ENCODE data around the gene RALGPS2. TPM values are rescaled to one million over a fixed set of nuclear protein-coding genes. Genes with fewer than 3 reads are reported as not detected.
A peak's percentile ranks its signal among the peaks of the same experiment; 100 is the strongest.

The RALGPS2 gene
- total and polyA plus RNA-seq, 9 donors = 23.1 to 40.1 (median 35.2) TPM

GRCh38 chr1:178870221-178870620 lies 145.2 kb downstream of the RALGPS2 start:
- H3K27ac ChIP-seq (ENCODE audit: low read length) = peak overlapping the region; percentile 86
- H3K9me3 ChIP-seq (replicated peaks; ENCODE audit: control insufficient read depth, low read depth, low read length) = no peaks in the 10 kb centered on the region
- DNase-seq = no peak
- H3K4me1 ChIP-seq (ENCODE audit: control insufficient read depth, insufficient read depth, low read length) = no peaks in the 10 kb centered on the region
- no peaks in the 10 kb centered on the region for H3K27me3 ChIP-seq (ENCODE audit: control insufficient read depth, insufficient read depth, low read length)
- peak overlapping the region; percentile 40 for H3K4me3 ChIP-seq (ENCODE audit: low read length)
- peaks cover 2% of the 10 kb centered on the region for H3K36me3 ChIP-seq (ENCODE audit: control insufficient read depth, insufficient read depth, low read length)
- WGBS (ENCODE audit: insufficient coverage) = no CpG with 5 or more reads among the region's 1 CpG

DNA sequence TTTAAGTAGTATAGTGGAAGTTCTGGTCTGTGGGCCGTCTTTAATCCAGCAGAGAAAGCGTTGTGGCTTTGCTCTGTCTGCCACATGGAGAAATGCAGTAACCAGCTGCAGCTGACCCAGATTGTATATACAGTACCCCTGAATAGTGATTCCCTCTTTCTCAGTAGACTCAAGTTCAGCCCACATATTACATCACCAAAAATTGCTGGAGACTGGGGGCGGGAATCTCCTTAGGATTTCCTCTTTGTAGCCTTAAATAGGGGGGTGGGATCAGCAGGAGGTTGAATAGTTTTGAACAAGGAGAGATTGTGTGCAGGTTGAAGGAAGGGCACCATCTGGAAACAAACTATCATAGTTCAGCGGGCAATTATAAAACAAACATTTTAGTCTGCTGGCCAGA lies 145.9 kb downstream of the RALGPS2 start, which contains the start of gene ANGPTL1:
Gene ANGPTL1 (minus strand): TSS at position 134 of the 400 bp plus-strand sequence. CDS start 5,301 bp downstream, outside the sequence.
- no CpG with 5 or more reads among the region's 4 CpGs for WGBS (ENCODE audit: insufficient coverage)
- no peaks in the 10 kb centered on the region for H3K9me3 ChIP-seq (replicated peaks; ENCODE audit: control insufficient read depth, low read depth, low read length)

GRCh38 chr1:178871551-178872320 lies 146.7 kb downstream of the RALGPS2 start:
- no peak for DNase-seq
- Histone ChIP-seq H3K9me3 (replicated peaks; ENCODE audit: control insufficient read depth, low read depth, low read length) (no peaks in the 10 kb centered on the region), H3K27me3 (ENCODE audit: control insufficient read depth, insufficient read depth, low read length) (no peaks in the 10 kb centered on the region), H3K4me3 (ENCODE audit: low read length) (no peak overlapping the region), H3K36me3 (ENCODE audit: control insufficient read depth, insufficient read depth, low read length) (no peaks in the 10 kb centered on the region), H3K27ac (ENCODE audit: low read length) (peak overlapping the region; percentile 86), H3K4me1 (ENCODE audit: control insufficient read depth, insufficient read depth, low read length) (no peaks in the 10 kb centered on the region)

More for the DNA sequence above, 145.9 kb downstream of the RALGPS2 start, which contains the start of gene ANGPTL1:
- peak within 1 kb of the TSS; percentile 86 for H3K27ac ChIP-seq (ENCODE audit: low read length)
- no peaks in the 10 kb centered on the region for H3K4me1 ChIP-seq (ENCODE audit: control insufficient read depth, insufficient read depth, low read length)
- DNase-seq = peak; percentile 96
- H3K4me3 ChIP-seq (ENCODE audit: low read length) = peak within 1 kb of the TSS; percentile 40
- no peaks in the 10 kb centered on the region for H3K36me3 ChIP-seq (ENCODE audit: control insufficient read depth, insufficient read depth, low read length)
- no peaks in the 10 kb centered on the region for H3K27me3 ChIP-seq (ENCODE audit: control insufficient read depth, insufficient read depth, low read length)

DNA sequence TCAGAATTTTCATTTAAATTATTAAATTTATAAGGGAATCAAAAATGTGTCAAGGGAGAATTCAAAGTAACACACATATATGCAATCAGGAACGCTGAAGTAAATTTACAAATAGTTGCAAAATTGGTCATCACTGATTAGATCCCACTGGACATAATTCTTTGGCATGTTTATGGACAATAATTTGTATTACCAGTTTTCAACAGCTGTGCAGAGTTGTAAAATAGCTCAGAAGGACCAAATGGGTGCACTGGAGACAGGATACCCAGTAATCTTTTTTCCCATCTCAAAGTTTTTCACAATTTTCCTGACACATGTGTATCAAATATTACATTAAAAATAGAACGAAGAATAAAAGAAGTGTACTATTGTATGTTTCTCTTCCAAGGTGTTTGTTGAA lies 149.9 kb downstream of the RALGPS2 start:
- no peaks in the 10 kb centered on the region for H3K4me1 ChIP-seq (ENCODE audit: control insufficient read depth, insufficient read depth, low read length)
- H3K27me3 ChIP-seq (ENCODE audit: control insufficient read depth, insufficient read depth, low read length) = no peaks in the 10 kb centered on the region
- no peak for DNase-seq
- no CpG with 5 or more reads among the region's 2 CpGs for WGBS (ENCODE audit: insufficient coverage)
- H3K27ac ChIP-seq (ENCODE audit: low read length) = no peak overlapping the region
- no peak overlapping the region for H3K4me3 ChIP-seq (ENCODE audit: low read length)
- no peaks in the 10 kb centered on the region for H3K9me3 ChIP-seq (replicated peaks; ENCODE audit: control insufficient read depth, low read depth, low read length)
- H3K36me3 ChIP-seq (ENCODE audit: control insufficient read depth, insufficient read depth, low read length) = no peaks in the 10 kb centered on the region

DNA sequence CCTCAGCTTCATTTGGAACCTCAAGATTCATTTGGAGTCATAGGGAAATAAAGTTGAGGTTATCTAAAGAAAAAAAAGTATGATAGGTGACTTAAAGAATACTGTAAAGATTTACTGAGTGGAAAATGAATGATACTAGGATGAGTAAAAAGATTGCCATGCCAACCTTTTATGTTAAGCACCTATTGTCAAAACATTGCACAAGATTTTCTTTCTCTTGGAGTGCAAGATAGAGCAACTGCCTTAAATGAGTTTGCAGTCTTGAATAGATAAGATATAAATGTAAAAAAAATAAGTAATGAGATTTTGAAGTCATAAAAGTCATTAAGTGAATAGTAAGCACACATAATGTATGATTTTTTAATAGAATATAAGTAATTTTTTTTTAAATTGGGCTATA lies 150.9 kb downstream of the RALGPS2 start:
- DNase-seq = no peak
- H3K27ac ChIP-seq (ENCODE audit: low read length) = no peak overlapping the region
- H3K27me3 ChIP-seq (ENCODE audit: control insufficient read depth, insufficient read depth, low read length) = no peaks in the 10 kb centered on the region
- no peaks in the 10 kb centered on the region for H3K9me3 ChIP-seq (replicated peaks; ENCODE audit: control insufficient read depth, low read depth, low read length)
- no peak overlapping the region for H3K4me3 ChIP-seq (ENCODE audit: low read length)
- H3K36me3 ChIP-seq (ENCODE audit: control insufficient read depth, insufficient read depth, low read length) = no peaks in the 10 kb centered on the region
- H3K4me1 ChIP-seq (ENCODE audit: control insufficient read depth, insufficient read depth, low read length) = no peaks in the 10 kb centered on the region

DNA sequence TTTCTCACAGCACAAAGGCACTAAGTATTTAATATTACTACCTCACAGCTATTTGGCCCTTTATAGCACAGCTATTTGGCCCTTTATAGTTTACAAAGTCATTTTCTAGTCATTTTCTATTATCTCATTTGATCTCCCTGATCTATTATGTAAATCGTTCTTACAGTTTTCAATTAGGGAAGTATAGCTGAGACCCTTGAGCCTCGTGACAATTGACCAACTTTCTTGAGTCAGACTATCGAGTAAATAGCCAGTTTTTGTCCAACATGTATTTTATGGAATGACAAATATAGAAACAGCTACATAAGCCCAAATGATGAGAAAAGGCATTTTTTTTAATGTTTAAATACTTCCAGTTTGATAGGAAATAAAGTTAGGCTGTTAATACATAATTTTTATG lies 152.9 kb downstream of the RALGPS2 start:
- no peak overlapping the region for H3K4me3 ChIP-seq (ENCODE audit: low read length)
- H3K27me3 ChIP-seq (ENCODE audit: control insufficient read depth, insufficient read depth, low read length) = no peaks in the 10 kb centered on the region
- no CpG with 5 or more reads among the region's 3 CpGs for WGBS (ENCODE audit: insufficient coverage)
- no peaks in the 10 kb centered on the region for H3K9me3 ChIP-seq (replicated peaks; ENCODE audit: control insufficient read depth, low read depth, low read length)
- no peak overlapping the region for H3K27ac ChIP-seq (ENCODE audit: low read length)
- H3K4me1 ChIP-seq (ENCODE audit: control insufficient read depth, insufficient read depth, low read length) = no peaks in the 10 kb centered on the region
- no peak for DNase-seq
- H3K36me3 ChIP-seq (ENCODE audit: control insufficient read depth, insufficient read depth, low read length) = no peaks in the 10 kb centered on the region

DNA sequence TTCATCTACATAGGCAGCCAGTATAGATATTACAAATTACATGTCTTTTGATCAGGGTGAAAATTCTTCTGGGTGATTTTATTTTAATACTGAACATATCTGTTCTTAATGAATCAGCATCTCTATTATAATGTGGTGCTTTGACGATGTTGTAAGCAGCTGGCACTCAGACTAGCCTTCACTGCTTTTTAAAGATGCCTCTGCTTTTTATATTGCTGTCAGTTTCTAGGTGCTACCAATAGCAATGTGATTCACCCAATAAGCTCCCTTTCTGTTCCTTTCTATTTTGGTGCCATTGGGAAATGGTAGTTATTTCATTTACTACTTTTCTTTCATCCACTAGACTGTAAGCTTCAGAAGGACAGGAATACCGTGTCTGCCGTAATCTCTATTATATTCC lies 156.9 kb downstream of the RALGPS2 start:
- Histone ChIP-seq H3K27me3 (ENCODE audit: control insufficient read depth, insufficient read depth, low read length) (no peaks in the 10 kb centered on the region), H3K4me1 (ENCODE audit: control insufficient read depth, insufficient read depth, low read length) (no peaks in the 10 kb centered on the region), H3K36me3 (ENCODE audit: control insufficient read depth, insufficient read depth, low read length) (peaks cover 7% of the 10 kb centered on the region), H3K4me3 (ENCODE audit: low read length) (no peak overlapping the region), H3K9me3 (replicated peaks; ENCODE audit: control insufficient read depth, low read depth, low read length) (no peaks in the 10 kb centered on the region), H3K27ac (ENCODE audit: low read length) (no peak overlapping the region)
- no CpG with 5 or more reads among the region's 3 CpGs for WGBS (ENCODE audit: insufficient coverage)
- DNase-seq = no peak

DNA sequence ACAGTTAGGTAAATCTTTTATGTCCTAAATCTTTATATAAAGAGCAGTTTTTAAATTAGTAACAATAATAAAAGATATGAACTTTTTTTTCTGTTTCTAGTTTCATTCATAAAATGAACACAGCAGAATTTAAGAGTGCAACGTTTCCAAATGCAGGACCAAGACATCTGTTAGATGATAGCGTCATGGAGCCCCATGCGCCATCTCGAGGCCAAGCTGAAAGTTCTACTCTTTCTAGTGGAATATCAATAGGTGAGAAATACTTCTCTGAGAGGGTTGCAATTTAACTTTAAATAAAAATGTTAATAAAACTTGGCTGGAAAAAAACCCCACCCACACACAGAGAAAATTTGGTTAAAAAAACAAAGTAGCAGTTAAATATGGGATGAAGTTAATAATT lies 160.8 kb downstream of the RALGPS2 start:
- Histone ChIP-seq H3K27ac (ENCODE audit: low read length) (no peak overlapping the region), H3K36me3 (ENCODE audit: control insufficient read depth, insufficient read depth, low read length) (peaks cover 10% of the 10 kb centered on the region), H3K9me3 (replicated peaks; ENCODE audit: control insufficient read depth, low read depth, low read length) (no peaks in the 10 kb centered on the region), H3K27me3 (ENCODE audit: control insufficient read depth, insufficient read depth, low read length) (no peaks in the 10 kb centered on the region), H3K4me3 (ENCODE audit: low read length) (no peak overlapping the region), H3K4me1 (ENCODE audit: control insufficient read depth, insufficient read depth, low read length) (no peaks in the 10 kb centered on the region)
- no CpG with 5 or more reads among the region's 4 CpGs for WGBS (ENCODE audit: insufficient coverage)
- DNase-seq = no peak

GRCh38 chr1:178886551-178886950 lies 161.5 kb downstream of the RALGPS2 start:
- WGBS (ENCODE audit: insufficient coverage) = no CpG with 5 or more reads among the region's 2 CpGs
- Histone ChIP-seq H3K36me3 (ENCODE audit: control insufficient read depth, insufficient read depth, low read length) (peaks cover 10% of the 10 kb centered on the region), H3K27ac (ENCODE audit: low read length) (no peak overlapping the region), H3K4me3 (ENCODE audit: low read length) (no peak overlapping the region), H3K27me3 (ENCODE audit: control insufficient read depth, insufficient read depth, low read length) (no peaks in the 10 kb centered on the region), H3K4me1 (ENCODE audit: control insufficient read depth, insufficient read depth, low read length) (no peaks in the 10 kb centered on the region), H3K9me3 (replicated peaks; ENCODE audit: control insufficient read depth, low read depth, low read length) (no peaks in the 10 kb centered on the region)
- DNase-seq = no peak

DNA sequence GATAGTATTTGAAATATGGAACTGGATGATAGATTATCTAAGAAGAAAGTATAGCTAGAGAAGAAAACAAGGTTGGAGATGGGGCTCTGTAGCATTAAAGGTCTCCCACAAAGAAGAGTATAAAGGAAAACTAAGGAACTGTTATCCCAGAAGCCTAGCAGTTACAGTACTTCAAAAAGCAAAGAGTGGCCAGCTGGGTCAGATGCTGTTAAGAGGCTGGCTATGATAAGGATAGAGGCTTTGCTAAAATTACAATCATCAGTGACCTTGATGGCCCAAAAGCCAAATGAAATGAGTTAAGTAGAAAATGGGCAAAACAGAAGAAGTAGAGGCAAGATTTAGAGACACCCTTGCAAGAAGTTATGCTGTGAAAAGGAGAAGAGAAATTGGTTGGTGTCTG lies 170.9 kb downstream of the RALGPS2 start:
- no peaks in the 10 kb centered on the region for H3K27me3 ChIP-seq (ENCODE audit: control insufficient read depth, insufficient read depth, low read length)
- H3K36me3 ChIP-seq (ENCODE audit: control insufficient read depth, insufficient read depth, low read length) = peaks cover 12% of the 10 kb centered on the region
- H3K4me1 ChIP-seq (ENCODE audit: control insufficient read depth, insufficient read depth, low read length) = no peaks in the 10 kb centered on the region
- H3K4me3 ChIP-seq (ENCODE audit: low read length) = no peak overlapping the region
- H3K9me3 ChIP-seq (replicated peaks; ENCODE audit: control insufficient read depth, low read depth, low read length) = no peaks in the 10 kb centered on the region
- no peak overlapping the region for H3K27ac ChIP-seq (ENCODE audit: low read length)
- DNase-seq = no peak

DNA sequence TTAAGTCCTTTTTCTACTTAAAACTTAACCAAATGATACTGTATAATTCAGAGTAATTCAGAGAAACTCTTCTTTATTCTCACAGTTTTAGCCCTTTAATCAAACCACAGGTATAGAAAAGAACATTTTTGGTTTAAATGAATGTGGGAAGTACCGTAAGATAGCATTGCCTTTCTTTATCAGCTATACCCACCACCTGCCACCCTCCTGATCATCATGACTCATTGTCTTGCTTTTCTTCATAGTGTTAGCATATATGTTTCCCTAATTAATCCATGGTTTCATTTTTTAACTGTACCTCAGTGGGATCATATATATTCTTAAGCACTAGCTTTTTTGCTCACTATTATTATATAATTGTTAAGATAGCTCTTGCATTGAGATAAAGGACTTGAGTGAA lies 173.4 kb downstream of the RALGPS2 start:
- WGBS (ENCODE audit: insufficient coverage) = no CpG with 5 or more reads among the region's 1 CpG
- Histone ChIP-seq H3K4me3 (ENCODE audit: low read length) (no peak overlapping the region), H3K9me3 (replicated peaks; ENCODE audit: control insufficient read depth, low read depth, low read length) (no peaks in the 10 kb centered on the region), H3K4me1 (ENCODE audit: control insufficient read depth, insufficient read depth, low read length) (no peaks in the 10 kb centered on the region), H3K36me3 (ENCODE audit: control insufficient read depth, insufficient read depth, low read length) (peaks cover 10% of the 10 kb centered on the region), H3K27ac (ENCODE audit: low read length) (no peak overlapping the region), H3K27me3 (ENCODE audit: control insufficient read depth, insufficient read depth, low read length) (no peaks in the 10 kb centered on the region)
- no peak for DNase-seq

Measured in muscle of leg (tissue), 11 donors.